Measurements from ENCODE around the gene PHPT1.
"Not testable (repeated sequence)": the region's sequence is repeated elsewhere in the genome, so short reads cannot be mapped to it uniquely, and the experiment has no call there.

Gene PHPT1

DNA sequence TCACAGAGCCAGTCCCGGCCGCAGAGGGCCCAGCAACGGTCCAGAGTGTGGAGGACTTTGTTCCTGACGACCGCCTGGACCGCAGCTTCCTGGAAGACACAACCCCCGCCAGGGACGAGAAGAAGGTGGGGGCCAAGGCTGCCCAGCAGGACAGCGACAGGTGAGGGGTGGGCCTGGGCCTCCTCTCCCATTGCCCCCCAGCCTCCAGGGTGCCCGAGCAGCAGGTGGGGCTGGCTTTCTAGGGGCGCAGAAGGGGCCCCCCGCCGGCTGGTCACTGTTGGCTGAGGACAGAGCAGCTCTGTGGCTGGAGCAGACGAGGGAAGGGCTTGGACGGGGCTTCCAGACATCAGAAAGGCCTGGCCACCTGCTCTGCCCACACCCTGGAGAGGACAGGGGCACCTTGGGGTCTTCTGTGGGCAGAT is 11.3 kb upstream of the PHPT1 start:
- DNase-seq, result not testable (repeated sequence)

DNA sequence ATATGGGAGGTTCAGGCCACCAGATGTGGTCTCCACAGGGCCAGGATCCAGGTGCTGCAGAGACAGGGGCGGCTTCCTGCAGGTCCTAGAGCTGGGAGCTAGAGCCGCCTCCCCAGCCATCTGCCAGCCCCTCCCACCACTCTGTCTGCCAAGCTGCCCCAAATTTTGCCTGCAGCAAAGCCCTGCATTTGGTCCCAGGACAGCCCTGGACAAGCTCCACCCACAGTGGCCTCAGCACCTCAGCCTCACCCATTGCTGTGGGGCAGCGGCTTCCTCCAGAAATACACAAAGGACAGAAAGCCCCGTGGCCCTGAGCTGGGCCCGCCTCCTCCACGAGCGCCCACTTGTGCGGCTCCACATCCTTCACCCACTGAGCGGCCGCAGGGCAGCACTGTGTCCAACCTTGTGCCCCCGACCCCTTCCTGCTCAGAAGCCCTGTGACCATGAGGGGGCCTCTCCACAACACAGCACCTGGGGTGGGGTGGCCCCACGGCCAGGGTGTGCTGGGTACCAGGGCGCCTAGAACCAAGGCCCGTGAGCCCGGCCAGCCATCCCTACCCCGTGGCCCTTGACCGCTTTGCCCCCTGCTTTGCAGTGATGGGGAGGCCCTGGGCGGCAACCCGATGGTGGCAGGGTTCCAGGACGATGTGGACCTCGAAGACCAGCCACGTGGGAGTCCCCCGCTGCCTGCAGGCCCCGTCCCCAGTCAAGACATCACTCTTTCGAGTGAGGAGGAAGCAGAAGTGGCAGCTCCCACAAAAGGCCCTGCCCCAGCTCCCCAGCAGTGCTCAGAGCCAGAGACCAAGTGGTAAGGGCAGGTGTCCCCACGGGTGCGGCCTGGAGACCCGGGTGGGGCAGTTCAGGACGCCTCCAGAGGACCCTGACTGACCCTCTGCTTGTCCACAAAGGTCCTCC is 10.6 kb upstream of the PHPT1 start:
- DNase-seq, result no peak

DNA sequence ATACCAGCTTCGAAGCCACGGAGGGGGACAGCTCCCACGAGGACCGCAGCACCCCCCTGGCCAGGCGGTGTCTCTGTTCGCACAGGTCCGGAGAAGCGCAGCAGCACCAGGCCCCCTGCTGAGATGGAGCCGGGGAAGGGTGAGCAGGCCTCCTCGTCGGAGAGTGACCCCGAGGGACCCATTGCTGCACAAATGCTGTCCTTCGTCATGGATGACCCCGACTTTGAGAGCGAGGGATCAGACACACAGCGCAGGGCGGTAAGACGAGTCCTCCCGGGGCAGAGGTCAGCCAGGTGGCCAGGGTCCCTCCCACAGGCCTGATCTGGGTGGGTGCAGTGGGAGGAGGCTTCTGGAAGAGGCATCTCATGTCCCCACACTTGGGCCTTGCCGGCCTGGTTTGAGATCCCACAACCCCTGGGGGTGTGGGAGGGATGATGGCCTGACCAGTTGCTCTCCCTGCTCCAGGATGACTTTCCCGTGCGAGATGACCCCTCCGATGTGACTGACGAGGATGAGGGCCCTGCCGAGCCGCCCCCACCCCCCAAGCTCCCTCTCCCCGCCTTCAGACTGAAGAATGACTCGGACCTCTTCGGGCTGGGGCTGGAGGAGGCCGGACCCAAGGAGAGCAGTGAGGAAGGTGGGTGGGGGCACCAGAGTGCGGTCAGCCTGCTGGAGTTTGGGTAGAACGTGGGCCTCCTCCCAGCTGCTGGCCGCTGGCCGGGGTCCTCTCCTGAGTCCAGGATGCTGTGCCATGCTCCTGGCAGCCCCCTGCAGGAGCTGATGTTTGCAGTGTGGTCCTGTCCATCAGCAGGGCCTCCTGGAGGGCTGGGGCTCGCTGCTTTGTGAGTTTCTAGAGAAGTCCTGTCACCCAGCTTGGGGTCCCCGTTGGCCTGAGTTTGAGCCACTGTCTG is 9.7 kb upstream of the PHPT1 start:
- DNase-seq, result no peak

DNA sequence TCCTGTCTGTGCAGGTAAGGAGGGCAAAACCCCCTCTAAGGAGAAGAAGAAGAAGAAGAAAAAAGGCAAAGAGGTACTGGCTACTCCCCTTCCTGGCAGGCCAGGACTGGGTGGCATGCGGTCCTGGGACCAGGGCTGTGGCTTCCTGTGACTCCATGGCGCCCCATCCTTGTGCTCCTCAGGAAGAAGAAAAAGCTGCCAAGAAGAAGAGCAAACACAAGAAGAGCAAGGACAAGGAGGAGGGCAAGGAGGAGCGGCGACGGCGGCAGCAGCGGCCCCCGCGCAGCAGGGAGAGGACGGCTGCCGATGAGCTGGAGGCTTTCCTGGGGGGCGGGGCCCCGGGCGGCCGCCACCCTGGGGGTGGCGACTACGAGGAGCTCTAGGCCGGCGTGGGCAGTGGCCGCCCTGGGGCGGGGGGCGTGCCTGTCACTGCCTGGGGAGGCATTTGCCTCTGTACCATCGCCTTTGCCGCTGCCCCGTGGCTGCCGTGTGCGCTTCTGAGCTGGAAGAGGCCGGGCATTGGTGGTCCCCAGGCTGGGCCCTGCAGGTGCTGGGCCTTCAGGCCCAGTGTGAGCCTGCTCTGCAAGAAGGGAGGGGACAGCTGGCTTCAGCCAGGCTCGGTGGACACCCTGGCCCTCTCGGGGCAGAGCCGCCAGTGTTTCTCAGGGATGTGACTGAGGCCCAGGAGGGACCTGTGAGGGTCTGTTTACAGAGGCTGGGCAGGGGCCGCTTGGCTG is 8.9 kb upstream of the PHPT1 start:
- DNase-seq, result no peak

DNA sequence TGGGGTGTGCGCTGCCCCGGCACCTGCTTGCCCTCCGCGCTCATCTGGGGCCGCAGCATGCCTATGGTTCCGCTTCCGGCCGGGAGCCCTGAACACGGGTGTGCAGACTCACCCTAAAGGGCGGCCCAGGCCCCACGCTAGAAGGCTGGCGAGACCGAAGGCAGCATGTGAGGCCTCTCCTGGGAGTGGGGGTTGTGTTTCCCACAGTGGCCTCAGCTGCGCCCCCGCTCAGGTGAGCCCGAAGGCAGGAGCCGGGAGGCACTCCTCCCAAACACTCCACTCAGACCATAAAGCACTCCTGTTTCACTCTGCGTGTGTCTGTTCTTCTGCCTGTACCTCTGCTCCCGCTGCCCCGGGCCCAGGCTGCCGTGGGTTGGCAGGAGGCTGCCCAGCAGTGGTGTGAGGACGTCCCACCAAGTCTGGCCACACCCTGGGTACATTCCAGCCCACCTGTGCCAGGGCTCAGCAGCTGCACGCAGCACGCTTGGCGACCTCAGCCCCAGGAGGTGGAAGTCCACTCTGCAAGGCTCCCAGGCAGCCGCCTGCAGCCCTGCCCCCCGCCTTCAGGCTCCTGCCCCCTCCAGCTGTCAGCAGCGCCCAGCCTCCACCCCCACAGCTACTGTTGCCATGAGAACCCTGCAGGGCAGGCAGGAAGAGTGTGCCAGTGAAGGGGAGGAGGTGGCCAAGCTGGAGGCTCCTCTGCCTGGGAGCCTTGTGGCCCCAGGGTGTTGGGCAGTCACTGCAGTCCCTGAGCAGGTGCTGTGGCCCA is 8.1 kb upstream of the PHPT1 start:
- no peak for DNase-seq

DNA sequence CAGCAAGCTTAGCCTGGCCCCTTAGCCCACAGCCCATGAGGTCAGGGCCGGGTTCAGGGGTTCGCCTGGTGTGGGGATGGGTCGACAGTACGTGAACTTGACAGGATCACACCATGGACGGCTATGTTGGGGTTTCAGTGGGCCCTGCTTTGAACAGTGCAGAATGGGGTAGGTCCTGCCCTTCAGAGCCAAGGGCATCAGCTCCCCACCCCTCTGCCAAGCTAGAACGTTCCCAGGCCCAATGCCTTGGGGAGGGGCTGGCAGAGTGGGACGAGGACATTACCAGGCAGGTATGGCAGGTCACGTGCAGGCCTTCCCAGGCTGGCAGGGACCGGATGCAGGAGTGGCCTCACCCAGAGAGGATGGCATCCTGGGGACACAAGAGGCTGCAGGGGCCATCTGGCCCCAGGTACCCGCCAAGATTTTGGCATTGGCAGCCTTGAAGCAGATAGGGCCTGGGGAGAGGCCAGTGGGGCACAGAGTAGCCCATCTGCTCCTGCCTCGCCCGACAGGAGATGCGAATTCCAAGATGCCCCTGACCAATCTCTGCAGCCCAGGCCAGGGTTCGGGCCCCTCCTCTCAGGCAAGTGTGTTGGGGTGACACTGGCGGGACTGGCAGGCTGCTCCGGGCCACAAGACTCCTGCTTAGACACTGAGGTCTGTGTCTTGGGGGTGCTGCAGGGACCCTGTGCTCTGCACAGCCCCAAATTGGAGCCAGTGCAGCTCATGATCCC is 7.4 kb upstream of the PHPT1 start:
- DNase-seq, result not testable (repeated sequence)

DNA sequence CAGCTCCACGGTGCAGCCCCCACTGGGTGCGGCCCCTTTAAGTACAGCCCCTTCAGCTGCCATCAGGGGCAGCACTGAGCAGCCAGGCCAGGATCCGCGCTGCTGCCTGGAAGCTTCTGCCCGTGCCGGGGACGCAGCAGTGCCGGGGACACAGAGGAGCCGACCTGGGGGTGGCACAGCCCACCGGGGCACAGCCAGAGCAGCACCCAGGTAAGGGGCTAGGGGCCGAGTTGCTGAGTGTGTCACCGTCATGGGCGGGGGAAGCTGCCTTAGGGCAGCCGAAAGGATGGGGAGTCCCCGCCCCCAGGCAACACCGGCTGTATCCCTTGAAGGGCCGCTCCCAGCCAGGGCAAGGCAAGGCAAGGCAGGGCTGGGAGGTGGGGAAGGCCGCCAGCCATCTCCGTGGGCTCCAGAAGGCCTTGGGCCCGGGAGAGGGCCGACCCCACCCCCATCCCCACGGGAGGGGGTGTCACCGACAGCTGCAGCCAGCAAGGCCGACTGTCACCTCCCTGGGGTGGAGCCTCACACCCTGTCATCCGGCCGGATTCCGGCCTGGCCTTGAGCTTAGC is 6.7 kb upstream of the PHPT1 start, which contains the start of gene AJM1:
Gene AJM1, plus strand, starts transcription at position 99 of the 569 bp plus-strand sequence. CDS start 1,937 bp downstream, outside the sequence.
- DNase-seq, result peak; percentile 80

DNA sequence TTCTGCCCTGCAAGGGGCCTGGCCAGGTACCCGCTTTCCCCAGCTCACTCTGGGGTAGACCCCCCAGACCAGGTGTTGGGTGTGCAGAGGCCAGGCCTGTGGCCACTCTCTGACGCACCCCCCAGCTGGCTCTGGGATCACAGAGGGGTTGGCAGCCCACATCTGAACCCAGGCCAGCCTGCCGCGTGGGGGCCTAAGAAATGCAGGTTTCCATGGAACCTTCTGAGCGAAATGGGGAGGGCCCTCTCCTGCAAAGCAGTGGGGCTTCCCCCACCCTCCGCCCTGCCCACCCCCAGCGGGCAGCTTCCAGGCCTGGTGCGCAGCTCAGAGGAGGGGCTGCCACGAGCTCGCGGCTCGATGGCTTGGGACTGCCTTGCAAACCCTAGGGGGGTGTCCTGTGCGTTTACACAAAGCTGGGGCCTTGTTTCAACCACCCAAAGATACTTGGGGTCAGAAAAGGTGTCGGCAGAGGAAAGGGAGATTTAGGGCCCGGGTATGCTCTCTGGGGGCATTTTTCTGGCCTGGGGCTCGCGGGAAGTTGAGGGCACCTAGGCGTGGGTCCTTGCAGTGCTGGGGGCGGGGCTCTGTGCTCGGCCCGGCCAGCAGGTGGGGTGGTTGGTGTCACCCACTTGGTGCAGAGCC is 5.9 kb upstream of the PHPT1 start:
- not testable (repeated sequence) for DNase-seq

DNA sequence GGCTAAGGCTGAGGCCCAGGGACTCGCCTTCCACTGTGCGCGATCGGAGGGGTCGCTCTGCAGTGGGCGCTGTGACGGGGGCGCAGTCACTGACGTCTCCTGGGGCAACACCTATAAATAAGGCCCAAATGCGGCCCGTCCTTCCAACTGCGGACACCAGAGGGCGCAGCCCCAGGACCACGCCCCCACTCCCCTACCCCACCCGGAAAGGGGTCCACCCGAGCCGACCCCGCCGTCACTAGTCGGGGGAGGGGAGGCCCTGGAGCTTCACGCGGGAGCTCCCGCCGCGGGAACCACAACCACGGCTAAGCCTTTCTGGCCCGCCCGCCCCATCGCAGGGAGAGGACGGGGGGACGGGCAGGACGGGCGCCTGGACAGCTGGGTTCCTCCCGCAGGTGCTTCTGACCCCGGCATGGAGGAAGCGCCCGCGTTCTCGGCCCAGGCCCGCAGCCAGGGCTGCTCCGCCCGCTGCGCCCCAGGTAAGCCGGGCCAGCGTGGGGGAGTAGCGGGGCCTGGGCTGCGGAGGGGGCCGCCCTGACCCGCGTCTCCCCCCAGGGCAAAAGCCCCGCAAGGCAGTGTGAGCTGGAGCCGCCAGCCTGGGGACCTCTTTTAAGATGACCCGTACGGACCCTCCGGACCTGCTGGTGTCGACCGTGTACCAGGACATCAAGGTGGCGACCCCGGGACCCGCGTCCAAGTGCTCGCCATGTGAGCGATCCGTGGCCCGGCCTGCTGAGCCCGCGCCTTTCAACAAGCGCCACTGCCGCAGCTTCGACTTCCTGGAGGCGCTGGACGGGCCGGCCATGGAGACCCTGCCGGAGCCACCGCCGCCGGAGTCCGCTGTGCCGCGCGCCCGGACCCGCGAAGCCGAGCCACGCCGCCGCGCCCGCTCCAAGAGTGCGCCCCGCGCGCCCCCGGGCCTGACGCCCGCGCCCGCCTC is 5.1 kb upstream of the PHPT1 start:
- peak; percentile 71 for DNase-seq

DNA sequence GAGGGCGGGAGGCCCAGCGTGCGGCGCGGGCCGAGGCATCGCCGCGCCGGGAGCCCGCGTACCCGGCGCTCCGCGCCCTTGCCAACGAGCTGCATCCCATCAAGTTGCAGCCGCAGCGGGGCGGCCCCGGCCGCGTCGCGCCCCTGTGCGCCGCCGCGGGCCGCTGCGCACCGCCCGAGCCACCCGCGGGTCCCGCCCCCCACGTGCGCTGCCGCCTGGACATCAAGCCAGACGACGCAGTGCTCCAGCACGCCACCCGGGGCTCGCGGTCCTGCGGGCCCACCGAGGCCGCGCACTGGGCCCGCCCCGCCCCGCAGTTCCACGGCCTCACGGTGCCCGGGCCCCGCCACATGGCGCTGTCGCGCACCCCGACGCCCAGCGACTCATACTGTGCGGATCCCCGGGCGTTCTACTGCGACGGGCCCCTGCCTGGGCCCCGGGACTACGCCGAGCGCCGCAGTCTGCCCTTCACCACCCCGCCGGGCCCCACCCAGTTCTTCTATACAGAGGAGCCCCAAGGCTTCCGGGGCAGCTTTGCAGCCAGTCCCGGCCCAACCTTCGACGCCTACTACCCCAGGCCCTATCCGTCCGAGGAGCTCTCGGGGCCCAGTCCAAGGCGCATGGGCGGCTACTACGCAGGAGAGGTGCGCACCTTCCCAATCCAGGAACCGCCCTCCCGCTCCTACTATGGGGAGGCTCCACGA is 4.3 kb upstream of the PHPT1 start:
- DNase-seq, result no peak

DNA sequence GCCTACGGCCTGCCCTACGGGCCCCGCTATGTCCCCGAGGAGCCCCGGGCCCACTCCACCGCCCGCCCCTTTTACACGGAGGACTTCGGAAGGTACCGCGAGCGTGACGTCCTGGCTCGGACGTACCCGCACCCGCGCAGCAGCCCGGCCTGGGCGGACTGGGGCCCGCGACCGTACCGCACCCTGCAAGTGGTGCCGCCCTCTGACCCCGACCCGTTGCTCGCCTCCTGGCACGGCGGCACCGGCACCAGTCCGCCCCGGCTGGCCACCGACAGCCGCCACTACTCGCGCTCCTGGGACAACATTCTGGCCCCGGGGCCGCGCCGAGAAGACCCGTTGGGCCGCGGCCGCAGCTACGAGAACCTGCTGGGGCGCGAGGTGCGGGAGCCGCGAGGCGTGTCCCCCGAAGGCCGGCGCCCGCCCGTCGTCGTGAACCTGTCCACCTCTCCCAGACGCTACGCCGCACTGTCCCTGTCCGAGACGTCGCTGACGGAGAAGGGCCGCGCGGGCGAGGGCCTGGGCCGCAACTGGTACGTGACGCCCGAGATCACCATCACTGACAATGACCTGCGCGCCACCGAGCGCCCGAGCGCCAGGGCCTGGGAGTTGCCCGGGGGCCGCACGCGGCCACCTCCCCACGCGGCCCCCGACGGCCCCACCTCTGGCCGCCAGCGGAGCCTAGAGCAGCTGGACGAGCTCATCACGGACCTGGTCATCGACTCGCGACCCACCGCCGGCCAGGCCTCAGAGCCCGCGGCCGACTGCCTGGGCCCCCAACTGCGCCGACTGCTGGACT is 3.5 kb upstream of the PHPT1 start:
- DNase-seq, result no peak

DNA sequence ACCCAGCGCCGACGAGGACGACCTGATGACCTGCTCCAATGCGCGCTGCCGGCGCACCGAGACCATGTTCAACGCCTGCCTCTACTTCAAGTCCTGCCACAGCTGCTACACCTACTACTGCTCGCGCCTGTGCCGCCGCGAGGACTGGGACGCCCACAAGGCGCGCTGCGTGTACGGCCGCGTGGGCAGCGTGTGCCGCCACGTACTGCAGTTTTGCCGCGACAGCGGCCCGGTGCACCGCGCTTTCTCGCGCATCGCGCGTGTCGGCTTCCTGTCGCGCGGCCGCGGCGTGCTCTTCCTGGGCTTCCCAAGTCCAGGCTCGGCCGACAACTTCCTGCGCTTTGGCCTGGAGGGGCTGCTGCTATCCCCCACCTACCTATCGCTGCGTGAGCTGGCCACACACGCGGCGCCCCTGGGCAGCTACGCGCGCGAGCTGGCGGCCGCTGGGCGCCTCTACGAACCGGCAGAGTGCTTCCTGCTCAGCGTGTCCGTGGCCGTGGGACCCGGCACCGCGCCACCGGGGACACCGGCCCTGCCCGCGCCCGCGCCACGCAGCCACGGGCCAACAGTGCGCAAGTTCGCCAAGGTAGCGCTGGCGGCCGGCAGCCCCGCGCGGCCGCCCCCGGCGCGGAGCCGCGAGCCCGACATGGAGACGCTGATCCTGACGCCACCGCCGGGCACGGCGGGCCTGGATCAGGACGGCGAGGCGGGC is 2.7 kb upstream of the PHPT1 start:
- DNase-seq, result peak; percentile 19

DNA sequence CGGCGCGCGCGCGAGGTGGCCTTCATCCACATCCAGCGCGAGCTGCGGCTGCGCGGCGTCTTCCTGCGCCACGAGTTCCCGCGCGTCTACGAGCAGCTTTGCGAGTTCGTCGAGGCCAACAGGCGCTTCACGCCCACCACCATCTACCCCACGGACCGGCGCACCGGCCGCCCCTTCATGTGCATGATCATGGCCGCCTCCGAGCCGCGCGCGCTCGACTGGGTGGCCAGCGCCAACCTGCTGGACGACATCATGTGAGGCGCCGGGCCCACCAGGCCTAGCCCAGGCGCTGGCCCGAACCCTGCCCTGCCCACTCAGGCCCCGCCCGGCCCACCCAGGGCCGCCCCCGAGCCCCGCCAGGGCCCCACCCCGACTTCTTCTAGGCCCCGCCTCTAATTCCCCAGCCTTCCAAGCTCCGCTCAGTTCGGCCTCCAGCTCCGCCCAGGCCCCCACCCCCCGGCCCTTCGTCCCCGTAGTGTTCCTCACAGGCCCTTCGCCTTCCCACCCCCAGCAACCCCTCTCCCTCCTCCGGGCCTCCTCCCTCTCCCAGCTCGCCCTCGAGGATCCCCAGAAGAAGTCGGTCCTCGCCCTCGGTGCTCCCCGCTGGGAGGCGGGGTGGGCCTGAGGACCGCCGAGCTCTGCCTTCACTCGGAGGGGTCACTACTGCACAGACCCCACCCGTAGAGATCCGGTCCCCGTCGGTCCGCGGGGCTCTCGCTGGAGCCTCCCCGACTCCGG is 2.0 kb upstream of the PHPT1 start:
- DNase-seq, result peak; percentile 20

DNA sequence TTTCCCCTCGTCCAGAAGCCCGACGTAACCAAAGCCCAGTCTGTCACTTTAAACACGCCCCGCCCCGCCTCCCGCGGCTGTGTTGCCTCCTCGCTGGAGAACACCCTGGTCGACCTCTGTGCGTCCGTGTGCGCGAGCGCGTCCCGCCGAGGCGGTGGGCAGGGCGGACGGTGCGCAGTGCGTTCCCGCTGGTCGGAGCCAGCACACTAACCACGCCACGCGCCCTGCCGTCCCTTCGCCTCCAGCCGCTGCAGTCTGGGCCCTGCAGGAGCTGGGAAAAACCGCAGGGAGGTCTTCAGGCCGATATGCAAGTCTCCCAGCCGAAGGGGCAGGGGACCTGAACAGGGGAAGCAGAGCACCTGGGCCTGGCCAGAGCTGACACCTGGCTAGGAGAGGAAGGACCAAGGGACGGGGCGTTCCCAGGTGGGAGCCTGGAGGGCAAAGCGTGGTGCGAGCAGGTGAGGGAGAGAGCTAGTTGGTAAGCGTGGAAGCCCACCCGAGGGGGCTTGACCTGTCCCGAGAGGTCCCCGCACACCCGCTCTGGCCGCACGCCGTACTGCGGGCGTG is 1.3 kb upstream of the PHPT1 start:
- peak; percentile 77 for DNase-seq

DNA sequence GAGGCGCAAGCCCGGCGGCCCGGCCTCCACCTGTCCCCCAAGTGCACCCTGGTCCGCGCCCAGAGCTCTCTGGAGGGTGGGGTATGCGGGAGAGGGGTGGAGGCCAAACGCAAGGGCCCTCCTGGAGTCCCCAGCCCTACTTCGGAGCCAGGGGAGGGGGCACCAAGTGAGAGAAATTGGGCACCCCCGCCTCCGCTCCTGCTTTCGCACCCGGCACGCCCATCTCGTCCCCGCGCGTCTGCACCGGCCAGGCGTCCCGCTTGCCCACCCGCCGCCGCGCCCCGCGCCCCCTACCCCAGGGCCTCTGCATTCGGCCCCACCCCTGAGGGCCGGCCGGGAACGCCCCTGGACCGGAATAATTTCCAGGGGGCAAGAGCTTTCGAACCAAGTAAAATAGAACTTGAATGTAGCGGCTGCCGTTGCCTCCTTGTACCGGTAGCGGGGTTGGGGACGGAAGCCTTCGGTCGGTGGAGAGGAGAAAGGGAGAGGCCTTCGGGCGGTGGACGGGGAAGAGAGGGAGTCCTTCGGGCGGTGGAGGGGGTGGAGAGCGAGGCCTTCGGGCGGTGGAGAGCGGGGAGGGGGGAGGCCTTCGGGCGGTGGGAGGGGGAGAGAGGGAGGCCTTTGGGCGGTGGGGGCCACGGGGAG is 694 bp upstream of the PHPT1 start:
- peak; percentile 33 for DNase-seq

Measured in stimulated activated CD4-positive, alpha-beta T cell treated with anti-CD3 and anti-CD28 coated beads, Interleukin-4, amount 100 ng/mL, for 1 hour (primary cell).